ENCODE measurements around the gene ZNF500.

The ZNF500 gene

GRCh38 chr16:4765511-4766474 is 1.2 kb downstream of the ZNF500 start:
- H3K4me3 ChIP-seq (ENCODE audit: severe bottlenecking), result peak overlapping the region; percentile 68
- H3K9me3 ChIP-seq (ENCODE audit: severe bottlenecking), result no peaks in the 10 kb centered on the region
- DNase-seq (ENCODE audit: low spot score) (no peak), ATAC-seq (ENCODE audit: low read depth) (no peak)
- peaks cover 7% of the 10 kb centered on the region for H3K4me1 ChIP-seq (ENCODE audit: insufficient read depth, poor library complexity, severe bottlenecking)
- no peak for TF ChIP-seq CTCF (IDR thresholded peaks at IDR 0.05; ENCODE audit: poor library complexity, severe bottlenecking)
- H3K36me3 ChIP-seq (ENCODE audit: low read depth), result peaks cover 40% of the 10 kb centered on the region
- H3K27ac ChIP-seq (ENCODE audit: poor library complexity, severe bottlenecking), result peak overlapping the region; percentile 65
- H3K27me3 ChIP-seq (ENCODE audit: insufficient read depth, poor library complexity, severe bottlenecking), result no peaks in the 10 kb centered on the region

- no peak overlapping the region for H3K4me3 ChIP-seq (ENCODE audit: severe bottlenecking)
- H3K9me3 ChIP-seq (ENCODE audit: severe bottlenecking), result no peaks in the 10 kb centered on the region
- peaks cover 7% of the 10 kb centered on the region for H3K4me1 ChIP-seq (ENCODE audit: insufficient read depth, poor library complexity, severe bottlenecking)
- peaks cover 58% of the 10 kb centered on the region for H3K36me3 ChIP-seq (ENCODE audit: low read depth)
- TF ChIP-seq CTCF (IDR thresholded peaks at IDR 0.05; ENCODE audit: poor library complexity, severe bottlenecking), result no peak
- DNase-seq (ENCODE audit: low spot score) (no peak), ATAC-seq (ENCODE audit: low read depth) (no peak)
- H3K27me3 ChIP-seq (ENCODE audit: insufficient read depth, poor library complexity, severe bottlenecking), result no peaks in the 10 kb centered on the region
- no peak overlapping the region for H3K27ac ChIP-seq (ENCODE audit: poor library complexity, severe bottlenecking)
These were observed 3.2 kb downstream of the ZNF500 start for GRCh38 chr16:4763791-4764190.

- no peak overlapping the region for H3K27ac ChIP-seq (ENCODE audit: poor library complexity, severe bottlenecking)
- no peaks in the 10 kb centered on the region for H3K9me3 ChIP-seq (ENCODE audit: severe bottlenecking)
- DNase-seq (ENCODE audit: low spot score) (no peak), ATAC-seq (ENCODE audit: low read depth) (no peak)
- H3K4me1 ChIP-seq (ENCODE audit: insufficient read depth, poor library complexity, severe bottlenecking), result peaks cover 4% of the 10 kb centered on the region
- no peak overlapping the region for H3K4me3 ChIP-seq (ENCODE audit: severe bottlenecking)
- peaks cover 65% of the 10 kb centered on the region for H3K36me3 ChIP-seq (ENCODE audit: low read depth)
- TF ChIP-seq CTCF (IDR thresholded peaks at IDR 0.05; ENCODE audit: poor library complexity, severe bottlenecking), result no peak
- H3K27me3 ChIP-seq (ENCODE audit: insufficient read depth, poor library complexity, severe bottlenecking), result no peaks in the 10 kb centered on the region
These were observed 4.8 kb downstream of the ZNF500 start for GRCh38 chr16:4762205-4762604.

GRCh38 chr16:4760221-4760910 is 6.6 kb downstream of the ZNF500 start:
- Histone ChIP-seq H3K9me3 (ENCODE audit: severe bottlenecking) (no peaks in the 10 kb centered on the region), H3K27ac (ENCODE audit: poor library complexity, severe bottlenecking) (no peak overlapping the region), H3K4me3 (ENCODE audit: severe bottlenecking) (no peak overlapping the region), H3K4me1 (ENCODE audit: insufficient read depth, poor library complexity, severe bottlenecking) (no peaks in the 10 kb centered on the region), H3K27me3 (ENCODE audit: insufficient read depth, poor library complexity, severe bottlenecking) (no peaks in the 10 kb centered on the region), H3K36me3 (ENCODE audit: low read depth) (peaks cover 77% of the 10 kb centered on the region)
- no peak for ATAC-seq (ENCODE audit: low read depth)
- TF ChIP-seq CTCF (IDR thresholded peaks at IDR 0.05; ENCODE audit: poor library complexity, severe bottlenecking), result no peak
- DNase-seq (ENCODE audit: low spot score), result no peak
